ENCODE data around the gene AANAT. TPM values are rescaled to one million over a fixed set of nuclear protein-coding genes. Genes with fewer than 3 reads are reported as not detected.

The AANAT gene
- total RNA-seq, 2 donors from 2014 or later: not detected

DNA sequence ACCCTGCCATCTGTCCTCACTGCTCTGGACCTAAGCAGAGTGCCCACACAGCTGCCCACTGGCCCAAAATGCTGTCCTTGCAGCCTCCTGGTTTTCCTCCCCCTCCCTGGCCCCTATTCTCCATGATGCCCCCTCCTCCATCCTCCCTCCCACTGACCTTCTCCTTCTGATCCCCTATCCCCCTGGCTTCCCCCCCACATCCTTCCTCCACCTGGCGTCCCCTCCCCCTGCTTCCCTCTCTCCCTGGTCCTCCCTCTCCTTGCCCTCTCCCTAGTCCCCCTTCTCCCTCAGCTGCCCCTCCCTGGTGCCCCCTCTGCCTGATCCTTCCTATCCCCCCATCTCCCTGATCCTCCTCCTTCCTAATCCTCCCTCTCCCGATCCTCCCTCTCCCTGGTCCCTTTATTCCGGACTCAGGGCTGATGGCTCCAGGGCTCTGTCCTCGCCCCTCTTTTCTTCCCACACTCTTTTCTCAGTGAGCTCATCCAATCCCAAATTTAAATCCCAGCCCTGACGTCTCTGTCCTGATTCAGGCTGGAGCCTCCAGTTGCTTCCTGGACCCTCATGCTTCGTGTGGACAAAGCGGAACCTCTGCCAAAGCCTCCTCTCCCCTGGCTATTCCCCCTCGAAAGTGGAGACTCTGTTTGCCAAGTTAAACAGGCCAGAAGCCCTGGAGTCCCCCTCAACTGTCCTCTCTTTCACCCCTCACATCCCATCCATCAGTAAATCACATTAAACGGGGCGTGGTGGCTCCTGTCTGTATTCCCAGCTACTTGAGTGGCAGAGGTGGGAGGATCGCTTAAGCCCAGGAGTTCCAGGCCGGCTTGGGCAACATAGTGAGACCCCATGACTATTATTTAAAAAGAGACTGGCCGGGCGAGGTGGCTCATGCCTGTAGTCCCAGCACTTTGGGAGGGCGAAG is 51.9 kb downstream of the AANAT start:
- TF ChIP-seq CTCF (conservative IDR thresholded peaks at IDR 0.05): no peak
- Mint-ChIP-seq H3K4me3 (no peak overlapping the region), H3K4me1 (peaks cover 2% of the 10 kb centered on the region), H3K27ac (no peak overlapping the region), H3K36me3 (ENCODE audit: low read depth) (no peaks in the 10 kb centered on the region), H3K9me3 (no peaks in the 10 kb centered on the region), H3K27me3 (ENCODE audit: insufficient read depth) (peaks cover 17% of the 10 kb centered on the region)
- Histone ChIP-seq H3K36me3 (ENCODE audit: control insufficient read depth, insufficient read depth, low read length) (no peaks in the 10 kb centered on the region), H3K27me3 (ENCODE audit: control insufficient read depth, insufficient read depth, low read length, poor library complexity, severe bottlenecking) (peaks cover 5% of the 10 kb centered on the region), H3K9ac (ENCODE audit: extremely low read depth, low read length, poor library complexity, severe bottlenecking) (no peak overlapping the region), H3K9me3 (ENCODE audit: control insufficient read depth, low read length) (no peaks in the 10 kb centered on the region), H3K27ac (ENCODE audit: low read depth, low read length) (no peak overlapping the region), H3K4me3 (ENCODE audit: low read length) (no peak overlapping the region), H3K4me1 (ENCODE audit: control insufficient read depth, insufficient read depth, low read length) (no peaks in the 10 kb centered on the region)
- WGBS, 2 experiments (ENCODE audit: insufficient coverage in 1 of 2, insufficient read length in 1 of 2): 79 to 83% methylated on average over 13 to 15 of the region's 15 CpGs
- DNase-seq: no peak

Other genes with a start within 250 kb of the AANAT start
- 10 to 100 TPM in 1 of 2 donors, 1 to 10 TPM in 1; 9.6 to 11.2 TPM for gene RNF157, start 227.1 kb upstream of the AANAT start, total RNA-seq
- 10 to 100 TPM; 36.0 to 46.0 TPM for gene UBALD2, start 202.3 kb upstream of the AANAT start, total RNA-seq
- 1 to 10 TPM; 3.5 to 5.0 TPM for gene QRICH2, start 159.3 kb upstream of the AANAT start, total RNA-seq
- 10 to 100 TPM; 60.9 to 89.8 TPM for gene PRPSAP1, start 113.7 kb upstream of the AANAT start, total RNA-seq
- gene SPHK1, start 83.0 kb upstream of the AANAT start, total RNA-seq: 1 to 10 TPM; 1.5 to 1.8 TPM
- 10 to 100 TPM; 45.4 to 46.5 TPM for gene UBE2O, start 14.5 kb upstream of the AANAT start, total RNA-seq
- gene RHBDF2, start 33.8 kb downstream of the AANAT start, total RNA-seq: 10 to 100 TPM; 28.5 to 31.1 TPM
- 1 to 10 TPM; 2.0 to 3.4 TPM for gene CYGB, start 70.1 kb downstream of the AANAT start, total RNA-seq
- 1 to 10 TPM; 3.2 to 4.8 TPM for gene PRCD, start 72.4 kb downstream of the AANAT start, total RNA-seq
- 10 to 100 TPM; 15.1 to 26.9 TPM for gene ST6GALNAC2, start 118.3 kb downstream of the AANAT start, total RNA-seq
- gene ST6GALNAC1, start 176.2 kb downstream of the AANAT start, total RNA-seq: not detected
- 10 to 100 TPM; 61.6 to 77.1 TPM for gene MXRA7, start 243.4 kb downstream of the AANAT start, total RNA-seq

All from endodermal cell (in vitro differentiated cells).